PFSK-1 (cell line): ENCODE results near the gene SAP25.

ENCODE experiments used
- POLR2AphosphoS5 ChIP-seq: IDR thresholded peaks from 2 replicates; pipeline ENCODE4 v1.6.1; 2012; ENCODE audit warnings: low read depth, mild to moderate bottlenecking, control low read depth, low read length, moderate library complexity
- REST ChIP-seq, 2 experiments: IDR thresholded peaks; 2 replicates each; pipeline versions ENCODE4 v1.6.1 to v1.8.0; 2011 to 2012; ENCODE audit warnings: low read depth in 2 of 2, low read length in 2 of 2, control low read depth in 1 of 2, inconsistent platforms in 1 of 2, mild to moderate bottlenecking in 1 of 2, moderate library complexity in 1 of 2; ENCODE audit not compliant: insufficient read depth in 1 of 2
- SIN3A ChIP-seq: IDR thresholded peaks from 2 replicates; pipeline ENCODE4 v1.6.1; 2012; ENCODE audit warnings: mild to moderate bottlenecking, low read length, moderate library complexity, borderline replicate concordance; ENCODE audit not compliant: insufficient read depth
- TAF1 ChIP-seq: IDR thresholded peaks from 2 replicates; pipeline ENCODE4 v1.6.1; 2012; ENCODE audit warnings: low read length, control low read depth, borderline replicate concordance; ENCODE audit not compliant: insufficient read depth

GRCh38 chr7:100578246-100579183, 4.8 kb upstream of the SAP25 start:
- no peak for TF ChIP-seq REST (IDR thresholded peaks at IDR 0.05; ENCODE audit: insufficient read depth in 1 of 2, low read depth in 2 of 2, low read length in 2 of 2)
- no peak for TF ChIP-seq POLR2AphosphoS5
- no peak for TF ChIP-seq SIN3A
- no peak for TF ChIP-seq TAF1
